Neural progenitor cell (in vitro differentiated cells): ENCODE data around the gene ZNF521.

Experiments
- EZH2 ChIP-seq: fragments of 200-600 bp; sonication (generic); IDR thresholded peaks from 2 replicates; pipeline ENCODE4 v1.6.1; 2017; ENCODE audit warnings: antibody characterized with exemption, mild to moderate bottlenecking, moderate library complexity
- EZH2phosphoT487 ChIP-seq: fragments of 200-600 bp; sonication (generic); IDR thresholded peaks from 2 replicates; pipeline ENCODE4 v1.6.1; 2017; ENCODE audit warnings: antibody characterized with exemption
- TF ChIP-seq, protein P1 (sequence below): fragments of 200-600 bp; sonication (generic); IDR thresholded peaks from 2 replicates; pipeline ENCODE4 v1.5.1; 2017; ENCODE audit warnings: antibody characterized with exemption, mild to moderate bottlenecking

DNA sequence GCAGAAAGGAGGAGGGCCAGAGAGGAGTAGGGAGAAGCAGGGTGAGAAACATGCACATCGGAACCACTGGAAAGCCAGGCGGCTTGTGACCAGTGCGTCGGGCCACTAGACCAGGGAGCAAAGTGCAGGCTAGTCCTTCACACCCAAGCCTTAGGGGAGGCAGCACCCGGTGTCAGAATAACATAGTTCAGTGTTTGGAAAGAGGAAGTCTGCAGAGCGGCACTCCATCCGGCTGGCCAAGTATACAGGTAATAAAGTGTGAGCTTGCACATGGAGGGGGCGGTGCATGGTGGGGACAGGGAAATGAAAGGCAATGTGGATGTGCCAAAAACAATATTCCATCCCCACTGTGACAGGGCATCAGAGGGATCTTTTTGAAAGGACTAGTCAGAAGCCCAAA is 69.7 kb downstream of the ZNF521 start:
- TF ChIP-seq, protein P1, sequence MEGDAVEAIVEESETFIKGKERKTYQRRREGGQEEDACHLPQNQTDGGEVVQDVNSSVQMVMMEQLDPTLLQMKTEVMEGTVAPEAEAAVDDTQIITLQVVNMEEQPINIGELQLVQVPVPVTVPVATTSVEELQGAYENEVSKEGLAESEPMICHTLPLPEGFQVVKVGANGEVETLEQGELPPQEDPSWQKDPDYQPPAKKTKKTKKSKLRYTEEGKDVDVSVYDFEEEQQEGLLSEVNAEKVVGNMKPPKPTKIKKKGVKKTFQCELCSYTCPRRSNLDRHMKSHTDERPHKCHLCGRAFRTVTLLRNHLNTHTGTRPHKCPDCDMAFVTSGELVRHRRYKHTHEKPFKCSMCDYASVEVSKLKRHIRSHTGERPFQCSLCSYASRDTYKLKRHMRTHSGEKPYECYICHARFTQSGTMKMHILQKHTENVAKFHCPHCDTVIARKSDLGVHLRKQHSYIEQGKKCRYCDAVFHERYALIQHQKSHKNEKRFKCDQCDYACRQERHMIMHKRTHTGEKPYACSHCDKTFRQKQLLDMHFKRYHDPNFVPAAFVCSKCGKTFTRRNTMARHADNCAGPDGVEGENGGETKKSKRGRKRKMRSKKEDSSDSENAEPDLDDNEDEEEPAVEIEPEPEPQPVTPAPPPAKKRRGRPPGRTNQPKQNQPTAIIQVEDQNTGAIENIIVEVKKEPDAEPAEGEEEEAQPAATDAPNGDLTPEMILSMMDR: no peak
- TF ChIP-seq EZH2 (no peak), EZH2phosphoT487 (no peak)
